HL-60/S4 (cell line): ENCODE results near the gene GPC5.
"Not testable (repeated sequence)": the region's sequence is repeated elsewhere in the genome, so short reads cannot be mapped to it uniquely, and the experiment has no call there.

Experiments
- in situ Hi-C: fragments of 300-500 bp; cut with MboI; formaldehyde crosslinking; loops from 2 replicates; pipeline ENCODE4 v1.14.3; 2022; ENCODE audit warnings: low sequenced_read_pairs

The GPC5 gene

GRCh38 chr13:91647361-91647990 lies 249.1 kb downstream of the GPC5 start:
- in situ Hi-C loops: no loop called here

GRCh38 chr13:91648012-91648411 lies 249.6 kb downstream of the GPC5 start:
- in situ Hi-C loops: no loop called here

- in situ Hi-C loops: no loop called here
These were observed 251.0 kb downstream of the GPC5 start for GRCh38 chr13:91649456-91649855.

GRCh38 chr13:91652404-91653301 lies 254.2 kb downstream of the GPC5 start:
- in situ Hi-C loops: no loop called here

GRCh38 chr13:91655731-91656130 lies 257.3 kb downstream of the GPC5 start:
- in situ Hi-C loops: no loop called here

GRCh38 chr13:91657283-91657682 lies 258.9 kb downstream of the GPC5 start:
- in situ Hi-C loops: no loop called here

- in situ Hi-C loops: no loop called here
These were observed 261.0 kb downstream of the GPC5 start for GRCh38 chr13:91659256-91660075.

GRCh38 chr13:91660076-91660415 lies 261.6 kb downstream of the GPC5 start:
- in situ Hi-C loops: no loop called here

GRCh38 chr13:91661692-91662490 lies 263.5 kb downstream of the GPC5 start:
- in situ Hi-C loops: no loop called here

GRCh38 chr13:91664039-91664438 lies 265.6 kb downstream of the GPC5 start:
- in situ Hi-C loops: no loop called here

GRCh38 chr13:91667486-91667885 lies 269.1 kb downstream of the GPC5 start:
- in situ Hi-C loops: no loop called here

- in situ Hi-C loops: no loop called here
These were observed 270.6 kb downstream of the GPC5 start for GRCh38 chr13:91668866-91669495.

GRCh38 chr13:91674347-91674746 lies 275.9 kb downstream of the GPC5 start:
- in situ Hi-C loops: not testable (repeated sequence)

- in situ Hi-C loops: no loop called here
These were observed 286.3 kb downstream of the GPC5 start for GRCh38 chr13:91684746-91685145.

- in situ Hi-C loops: no loop called here
These were observed 292.5 kb downstream of the GPC5 start for GRCh38 chr13:91690944-91691343.

- in situ Hi-C loops: no loop called here
These were observed 295.0 kb downstream of the GPC5 start for GRCh38 chr13:91693466-91693865.

GRCh38 chr13:91698308-91698707 lies 299.9 kb downstream of the GPC5 start:
- in situ Hi-C loops: no loop called here

- in situ Hi-C loops: no loop called here
These were observed 300.3 kb downstream of the GPC5 start for GRCh38 chr13:91698767-91699166.

GRCh38 chr13:91699863-91700262 lies 301.4 kb downstream of the GPC5 start:
- in situ Hi-C loops: no loop called here

- in situ Hi-C loops: no loop called here
These were observed 303.6 kb downstream of the GPC5 start for GRCh38 chr13:91701975-91702374.
